ENCODE measurements around the gene COL9A3.

Gene COL9A3

GRCh38 chr20:62816884-62817873, at the start of gene COL9A3:
Gene COL9A3, plus strand, starts transcription at chr20:62817050. Its CDS starts 15 bp downstream, at chr20:62817065.
- no peak for TF ChIP-seq CTCF (IDR thresholded peaks at IDR 0.05; ENCODE audit: low read length, missing control alignments)
- DNase-seq (ENCODE audit: low read depth): no peak
- H3K4me3 ChIP-seq (replicated peaks; ENCODE audit: low read depth, low read length): peak within 1 kb of the TSS; percentile 27

- no peak overlapping the region for H3K4me3 ChIP-seq (replicated peaks; ENCODE audit: low read depth, low read length)
- no peak for DNase-seq (ENCODE audit: low read depth)
- no peak for TF ChIP-seq CTCF (IDR thresholded peaks at IDR 0.05; ENCODE audit: low read length, missing control alignments)
Observed at GRCh38 chr20:62768234-62768546, 48.7 kb upstream of the COL9A3 start.

- no peak for TF ChIP-seq CTCF (IDR thresholded peaks at IDR 0.05; ENCODE audit: low read length, missing control alignments)
- H3K4me3 ChIP-seq (replicated peaks; ENCODE audit: low read depth, low read length): no peak overlapping the region
- DNase-seq (ENCODE audit: low read depth): peak; percentile 80
Observed at GRCh38 chr20:62768551-62769287, 48.1 kb upstream of the COL9A3 start.

- no peak overlapping the region for H3K4me3 ChIP-seq (replicated peaks; ENCODE audit: low read depth, low read length)
- no peak for TF ChIP-seq CTCF (IDR thresholded peaks at IDR 0.05; ENCODE audit: low read length, missing control alignments)
- DNase-seq (ENCODE audit: low read depth): no peak
Observed at GRCh38 chr20:62769346-62770071, 47.3 kb upstream of the COL9A3 start.

GRCh38 chr20:62770111-62770910, 46.5 kb upstream of the COL9A3 start:
- H3K4me3 ChIP-seq (replicated peaks; ENCODE audit: low read depth, low read length): no peak overlapping the region
- no peak for DNase-seq (ENCODE audit: low read depth)
- TF ChIP-seq CTCF (IDR thresholded peaks at IDR 0.05; ENCODE audit: low read length, missing control alignments): no peak

GRCh38 chr20:62770916-62771315, 45.9 kb upstream of the COL9A3 start:
- no peak overlapping the region for H3K4me3 ChIP-seq (replicated peaks; ENCODE audit: low read depth, low read length)
- DNase-seq (ENCODE audit: low read depth): no peak
- TF ChIP-seq CTCF (IDR thresholded peaks at IDR 0.05; ENCODE audit: low read length, missing control alignments): no peak
